Urothelium cell line (cell line): Measurements from ENCODE around the gene FGD2.

Experiments used
- DNase-seq: peaks from one replicate; pipeline ENCODE4 v3.0.0; 2011; ENCODE audit warnings: low spot score, mixed read lengths
- FAIRE-seq: peaks from 2 replicates; lab custom pipeline; 2011; peaks lifted over from hg19 to GRCh38; lab: Jason Lieb, UNC

Gene FGD2, protein sequence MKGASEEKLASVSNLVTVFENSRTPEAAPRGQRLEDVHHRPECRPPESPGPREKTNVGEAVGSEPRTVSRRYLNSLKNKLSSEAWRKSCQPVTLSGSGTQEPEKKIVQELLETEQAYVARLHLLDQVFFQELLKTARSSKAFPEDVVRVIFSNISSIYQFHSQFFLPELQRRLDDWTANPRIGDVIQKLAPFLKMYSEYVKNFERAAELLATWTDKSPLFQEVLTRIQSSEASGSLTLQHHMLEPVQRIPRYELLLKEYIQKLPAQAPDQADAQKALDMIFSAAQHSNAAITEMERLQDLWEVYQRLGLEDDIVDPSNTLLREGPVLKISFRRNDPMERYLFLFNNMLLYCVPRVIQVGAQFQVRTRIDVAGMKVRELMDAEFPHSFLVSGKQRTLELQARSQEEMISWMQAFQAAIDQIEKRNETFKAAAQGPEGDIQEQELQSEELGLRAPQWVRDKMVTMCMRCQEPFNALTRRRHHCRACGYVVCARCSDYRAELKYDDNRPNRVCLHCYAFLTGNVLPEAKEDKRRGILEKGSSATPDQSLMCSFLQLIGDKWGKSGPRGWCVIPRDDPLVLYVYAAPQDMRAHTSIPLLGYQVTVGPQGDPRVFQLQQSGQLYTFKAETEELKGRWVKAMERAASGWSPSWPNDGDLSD

DNA sequence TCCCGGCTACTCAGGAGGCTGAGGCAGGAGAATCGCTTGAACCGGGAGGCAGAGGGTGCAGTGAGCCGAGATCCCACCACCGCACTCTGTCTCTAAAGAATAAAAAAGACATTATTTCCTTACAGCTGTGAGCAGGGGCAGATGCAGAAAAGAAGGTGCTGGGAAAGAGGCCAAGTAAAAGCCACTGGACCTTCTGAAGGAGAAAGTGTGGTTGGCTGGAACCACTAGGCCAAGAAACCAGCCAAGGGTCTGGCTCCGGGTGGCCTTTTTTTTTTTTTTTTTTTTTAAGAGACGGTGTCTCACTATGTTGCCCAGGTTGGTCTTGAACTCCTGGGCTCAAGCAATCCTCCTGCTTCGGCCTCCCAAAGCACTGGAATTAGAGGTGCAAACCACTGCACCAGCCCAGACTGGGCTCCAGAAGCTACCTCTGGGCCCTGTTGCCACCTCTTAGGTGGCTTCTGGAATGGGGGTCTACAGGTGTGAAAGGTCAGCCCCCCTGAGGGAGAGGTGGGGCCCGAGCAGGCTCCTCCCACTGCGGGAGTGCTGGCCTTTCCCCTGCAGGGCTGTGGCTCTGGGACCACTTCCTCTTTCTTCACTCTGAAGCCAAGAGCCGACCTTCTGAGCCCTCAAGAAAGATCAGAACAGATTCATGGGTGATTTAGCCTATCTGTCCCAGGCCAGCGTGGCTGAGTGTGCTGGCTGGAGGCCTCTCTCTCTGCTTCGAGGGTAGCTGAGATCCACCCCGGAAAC is at the start of gene FGD2:
TSS of gene FGD2 (plus strand) at position 595 of the 750 bp plus-strand sequence. CDS start 163 bp downstream, outside the sequence.
- DNase-seq (no peak), FAIRE-seq (no peak)

DNA sequence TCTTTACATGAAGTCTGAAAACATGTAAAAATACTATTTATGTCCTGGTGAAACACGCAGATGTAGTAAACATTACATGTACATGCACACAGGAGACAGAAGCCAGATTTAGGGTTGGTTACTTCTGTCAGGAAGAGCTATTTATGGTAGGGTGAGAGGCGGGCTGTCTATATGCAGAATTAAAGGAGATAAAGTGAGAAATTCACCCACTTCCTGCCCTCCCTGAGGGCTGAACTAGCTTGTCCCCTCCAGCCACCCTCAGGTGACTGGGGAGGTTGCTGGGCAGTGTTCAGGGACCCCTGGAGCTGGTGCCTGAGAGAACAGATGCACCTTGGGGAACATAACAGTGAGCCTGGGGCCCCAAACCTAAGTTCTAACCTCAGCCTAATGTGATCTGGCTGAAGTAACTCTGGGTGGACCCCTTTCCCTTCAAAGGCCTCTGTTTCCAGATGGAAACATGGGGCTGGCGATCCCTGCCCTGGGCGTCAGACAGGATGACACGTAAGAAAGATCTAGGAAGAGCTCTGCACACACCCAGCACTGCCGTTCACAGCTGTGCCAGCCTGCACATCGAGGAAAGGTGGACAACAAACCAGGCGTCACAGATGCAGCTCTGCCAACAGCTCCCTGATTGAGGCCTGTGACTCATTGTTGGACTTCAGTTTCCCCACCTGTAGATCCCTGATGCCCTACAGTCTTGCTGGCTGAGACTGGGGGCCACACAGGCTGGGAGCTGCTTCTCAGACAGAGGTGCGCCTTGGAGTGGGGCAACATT is 49.6 kb upstream of the FGD2 start:
- no peak for FAIRE-seq
- DNase-seq = peak; percentile 48

DNA sequence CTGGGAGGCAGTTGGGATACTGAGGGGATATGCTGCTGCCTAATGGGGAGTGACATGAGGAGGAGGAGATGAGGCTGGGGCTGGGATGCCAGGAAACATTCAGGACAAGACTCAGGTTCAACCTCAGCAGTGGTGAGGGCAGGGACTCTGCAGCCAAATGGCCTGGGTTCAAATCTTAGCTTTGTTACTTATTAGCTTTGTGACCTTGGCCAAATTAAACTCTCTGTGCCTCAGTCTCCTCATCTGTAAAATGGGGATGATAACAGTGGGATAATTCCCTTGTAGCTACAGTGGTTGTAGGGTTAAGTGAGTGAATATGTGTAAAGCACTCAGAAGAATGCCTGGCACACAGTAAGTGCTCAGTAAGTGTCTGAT is 49.0 kb upstream of the FGD2 start:
- no peak for DNase-seq
- FAIRE-seq = no peak

DNA sequence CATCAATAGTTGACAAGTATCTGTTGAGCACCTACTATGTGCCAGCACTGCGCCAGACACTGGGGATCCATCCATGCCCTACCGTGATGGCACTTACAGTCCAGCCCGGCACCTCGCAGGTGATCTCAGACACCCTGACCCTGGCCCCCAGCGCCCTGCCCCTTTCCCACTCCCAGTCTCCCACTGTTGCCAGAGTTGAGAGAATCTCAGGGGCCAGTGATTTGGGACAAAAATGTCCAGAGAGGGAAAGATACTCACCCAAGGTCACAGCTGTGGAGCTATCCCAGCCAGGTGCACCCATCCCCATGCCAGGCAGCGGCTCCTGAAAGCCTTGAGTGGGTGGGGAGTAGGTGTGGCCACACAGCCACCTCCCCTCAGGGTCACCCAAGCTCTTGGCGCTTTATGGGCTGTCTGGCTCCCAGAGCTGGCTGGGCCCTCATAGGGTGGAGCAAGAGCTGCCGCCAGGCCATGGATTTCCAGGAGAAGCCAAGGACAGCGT is 47.6 kb upstream of the FGD2 start:
- FAIRE-seq (no peak), DNase-seq (no peak)

DNA sequence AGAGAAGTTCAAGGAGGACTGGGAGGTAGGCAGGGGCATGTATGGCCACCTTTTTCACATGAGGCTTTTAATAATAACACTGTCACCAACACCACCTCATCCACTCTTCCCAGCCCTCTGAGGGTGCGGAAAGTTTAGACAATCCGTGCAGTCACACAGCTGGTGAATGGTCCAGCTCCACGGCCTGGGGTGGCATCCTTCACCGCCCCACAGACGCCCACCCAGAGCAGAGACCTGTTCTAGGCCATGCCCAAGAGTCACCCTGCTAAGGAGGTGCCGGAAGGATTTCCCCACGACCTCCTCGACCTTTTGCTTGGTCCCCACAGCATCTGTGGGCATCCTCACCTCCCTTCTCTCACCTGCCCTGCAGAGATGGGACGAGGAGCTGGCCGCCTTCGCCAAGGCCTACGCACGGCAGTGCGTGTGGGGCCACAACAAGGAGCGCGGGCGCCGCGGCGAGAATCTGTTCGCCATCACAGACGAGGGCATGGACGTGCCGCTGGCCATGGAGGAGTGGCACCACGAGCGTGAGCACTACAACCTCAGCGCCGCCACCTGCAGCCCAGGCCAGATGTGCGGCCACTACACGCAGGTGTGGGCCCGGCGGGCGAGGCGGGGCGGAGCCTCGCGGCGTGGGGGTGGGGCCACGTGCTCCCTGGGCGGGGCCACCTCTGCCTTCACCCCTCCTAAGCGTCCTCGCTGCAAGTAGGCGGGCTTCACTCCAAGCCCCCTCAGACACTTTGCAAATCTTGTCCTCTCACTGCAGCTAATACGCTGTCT is 46.5 kb upstream of the FGD2 start:
- DNase-seq (no peak), FAIRE-seq (no peak)

DNA sequence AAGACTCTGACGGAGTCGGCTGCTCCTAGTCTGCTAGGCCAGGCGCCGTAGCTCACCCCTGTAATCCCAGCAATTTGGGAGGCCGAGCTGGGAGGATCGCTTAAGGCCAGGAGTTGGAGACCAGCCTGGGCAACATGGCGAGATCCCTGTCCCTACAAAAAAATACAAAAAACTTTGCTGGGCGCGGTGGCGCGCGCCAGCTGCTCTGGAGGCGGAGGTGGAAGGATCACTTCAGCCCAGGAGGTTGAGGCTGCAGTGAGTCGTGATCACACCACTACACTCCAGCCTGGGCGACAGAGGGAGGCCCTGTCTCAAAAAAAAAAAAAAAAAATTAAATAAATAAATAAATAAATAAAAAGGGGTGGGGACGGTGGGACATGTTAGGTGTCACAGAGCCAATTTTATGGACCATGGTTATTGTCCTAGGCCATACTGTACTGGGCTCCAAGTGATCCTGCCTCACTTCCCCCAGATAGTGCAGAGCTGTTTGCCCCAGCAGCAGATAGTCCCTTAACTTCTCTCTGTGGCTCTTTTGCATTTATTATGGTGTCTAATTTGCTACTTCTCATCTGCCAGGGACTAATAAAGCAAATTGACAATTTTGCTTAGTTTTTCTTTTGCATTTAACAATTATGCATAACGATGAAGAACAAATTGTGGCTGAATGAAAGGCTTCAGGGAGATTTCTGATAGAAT is 45.8 kb upstream of the FGD2 start:
- FAIRE-seq (no peak), DNase-seq (no peak)

DNA sequence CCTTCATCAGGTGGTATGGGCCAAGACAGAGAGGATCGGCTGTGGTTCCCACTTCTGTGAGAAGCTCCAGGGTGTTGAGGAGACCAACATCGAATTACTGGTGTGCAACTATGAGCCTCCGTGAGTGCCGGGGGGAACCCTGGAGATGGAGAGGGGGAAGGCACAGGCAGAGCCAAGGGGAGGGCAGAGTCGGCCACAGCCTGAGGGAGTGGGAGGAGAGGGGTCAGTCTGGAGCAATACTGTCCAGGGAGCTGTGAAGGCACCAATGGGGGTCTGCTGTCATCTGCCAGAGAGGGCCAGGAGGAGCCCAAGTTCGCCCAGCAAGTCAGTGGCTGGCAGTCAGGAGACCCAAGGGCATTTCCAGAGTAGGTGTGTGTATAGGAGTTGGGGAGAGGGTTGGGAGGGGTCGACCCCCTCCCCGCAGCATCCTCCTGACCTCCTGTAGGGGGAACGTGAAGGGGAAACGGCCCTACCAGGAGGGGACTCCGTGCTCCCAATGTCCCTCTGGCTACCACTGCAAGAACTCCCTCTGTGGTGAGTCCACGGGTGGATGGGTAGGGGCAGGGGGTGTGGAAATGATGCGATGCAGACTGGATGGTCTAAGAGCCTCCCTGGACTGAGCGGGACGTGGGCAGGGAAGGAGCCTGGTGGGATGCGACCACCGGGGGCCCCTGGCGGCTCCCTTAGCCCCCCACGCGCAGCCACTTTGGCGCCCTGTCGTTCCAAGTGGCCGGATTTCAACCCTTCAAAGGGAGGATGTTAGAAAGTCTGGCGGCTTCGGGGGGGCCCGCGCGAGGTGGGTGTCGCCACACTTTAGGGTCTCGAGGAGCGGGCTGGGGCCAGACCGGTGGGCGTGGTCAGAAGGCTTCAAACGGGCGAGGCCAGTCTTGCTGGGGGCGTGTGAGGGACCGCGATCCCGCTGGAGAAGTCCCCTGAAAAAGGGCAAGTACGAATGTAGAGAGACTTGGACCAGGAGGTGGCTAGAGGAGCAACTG is 43.7 kb upstream of the FGD2 start:
- DNase-seq = no peak
- FAIRE-seq = no peak

DNA sequence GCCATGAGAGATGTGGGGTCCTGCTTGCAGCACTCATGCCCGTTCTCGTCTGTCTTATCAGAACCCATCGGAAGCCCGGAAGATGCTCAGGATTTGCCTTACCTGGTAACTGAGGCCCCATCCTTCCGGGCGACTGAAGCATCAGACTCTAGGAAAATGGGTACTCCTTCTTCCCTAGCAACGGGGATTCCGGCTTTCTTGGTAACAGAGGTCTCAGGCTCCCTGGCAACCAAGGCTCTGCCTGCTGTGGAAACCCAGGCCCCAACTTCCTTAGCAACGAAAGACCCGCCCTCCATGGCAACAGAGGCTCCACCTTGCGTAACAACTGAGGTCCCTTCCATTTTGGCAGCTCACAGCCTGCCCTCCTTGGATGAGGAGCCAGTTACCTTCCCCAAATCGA is 42.6 kb upstream of the FGD2 start:
- DNase-seq = no peak
- FAIRE-seq = no peak

DNA sequence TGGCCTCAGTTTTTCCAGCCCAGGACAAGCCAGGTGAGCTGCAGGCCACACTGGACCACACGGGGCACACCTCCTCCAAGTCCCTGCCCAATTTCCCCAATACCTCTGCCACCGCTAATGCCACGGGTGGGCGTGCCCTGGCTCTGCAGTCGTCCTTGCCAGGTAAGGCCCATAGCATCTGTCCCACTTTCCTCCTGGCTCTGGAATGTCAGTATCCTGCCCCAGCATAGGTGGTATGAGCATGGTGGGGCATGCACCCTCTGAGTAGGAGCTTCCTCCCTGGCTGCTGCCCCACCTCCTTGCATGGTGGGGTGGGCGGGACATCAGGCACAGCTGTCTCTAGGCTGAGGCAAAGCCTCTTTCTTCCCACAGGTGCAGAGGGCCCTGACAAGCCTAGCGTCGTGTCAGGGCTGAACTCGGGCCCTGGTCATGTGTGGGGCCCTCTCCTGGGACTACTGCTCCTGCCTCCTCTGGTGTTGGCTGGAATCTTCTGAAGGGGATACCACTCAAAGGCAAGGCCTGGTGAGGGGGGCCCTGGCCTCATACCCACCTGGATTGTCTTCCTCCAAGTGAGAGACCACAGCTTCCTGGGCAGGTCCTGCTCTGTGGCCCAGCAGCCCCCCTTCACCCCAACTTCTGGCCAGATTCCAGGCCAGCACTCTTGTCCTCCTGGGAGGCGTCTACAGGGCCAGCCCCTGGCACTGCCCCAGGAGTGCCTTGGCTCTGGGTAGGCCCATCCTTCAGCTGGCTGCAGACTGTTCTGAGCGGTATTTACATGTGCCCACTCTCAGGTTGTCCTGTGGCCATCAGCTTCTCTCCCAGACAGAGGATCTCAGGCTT is 41.8 kb upstream of the FGD2 start:
- FAIRE-seq = no peak
- DNase-seq = peak; percentile 53

DNA sequence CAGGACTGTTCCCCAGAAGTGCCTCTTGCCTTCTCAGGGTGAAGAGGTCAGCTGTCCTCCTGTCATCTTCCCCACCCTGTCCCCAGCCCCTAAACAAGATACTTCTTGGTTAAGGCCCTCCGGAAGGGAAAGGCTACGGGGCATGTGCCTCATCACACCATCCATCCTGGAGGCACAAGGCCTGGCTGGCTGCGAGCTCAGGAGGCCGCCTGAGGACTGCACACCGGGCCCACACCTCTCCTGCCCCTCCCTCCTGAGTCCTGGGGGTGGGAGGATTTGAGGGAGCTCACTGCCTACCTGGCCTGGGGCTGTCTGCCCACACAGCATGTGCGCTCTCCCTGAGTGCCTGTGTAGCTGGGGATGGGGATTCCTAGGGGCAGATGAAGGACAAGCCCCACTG is 41.1 kb upstream of the FGD2 start:
- no peak for FAIRE-seq
- DNase-seq = no peak

DNA sequence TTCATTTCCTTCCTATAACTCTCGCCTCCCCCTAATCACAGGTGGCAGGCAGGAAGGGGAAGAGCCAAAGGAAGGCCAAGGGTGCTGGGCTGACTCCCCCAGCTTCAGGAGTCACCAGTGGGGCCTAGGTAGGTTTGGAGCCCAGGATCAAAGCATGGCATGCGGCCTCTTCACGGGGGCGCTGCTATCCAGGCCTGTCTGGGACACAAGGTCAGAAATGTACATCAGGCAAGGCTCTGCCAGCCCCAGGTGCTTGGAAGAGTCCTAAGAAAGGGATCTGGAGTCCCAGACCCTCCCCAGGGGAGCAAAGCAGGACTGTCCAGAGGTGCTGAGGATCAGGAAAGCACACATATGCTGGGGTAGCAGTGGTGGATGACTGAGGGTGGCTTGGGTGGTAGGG is 40.5 kb upstream of the FGD2 start:
- FAIRE-seq (no peak), DNase-seq (no peak)

DNA sequence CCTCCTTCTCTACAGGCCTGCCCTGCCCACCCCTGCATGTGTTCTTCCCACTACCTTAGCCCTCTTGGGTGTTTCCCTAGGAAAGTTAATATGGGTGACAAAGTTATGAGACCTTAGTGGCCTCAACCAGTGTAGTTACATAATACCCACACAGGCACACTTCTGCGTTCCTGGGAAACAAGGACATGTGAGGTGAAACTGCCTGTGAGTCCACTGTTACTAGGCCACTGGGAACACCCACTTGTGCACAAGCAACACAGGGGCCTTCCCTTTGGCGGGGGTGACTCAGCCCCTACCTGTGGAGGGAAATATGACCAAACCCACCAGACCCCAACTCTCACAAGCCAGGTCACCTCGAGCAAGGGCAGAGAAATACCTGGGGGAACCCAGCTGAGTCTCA is 38.2 kb upstream of the FGD2 start:
- FAIRE-seq (no peak), DNase-seq (no peak)

DNA sequence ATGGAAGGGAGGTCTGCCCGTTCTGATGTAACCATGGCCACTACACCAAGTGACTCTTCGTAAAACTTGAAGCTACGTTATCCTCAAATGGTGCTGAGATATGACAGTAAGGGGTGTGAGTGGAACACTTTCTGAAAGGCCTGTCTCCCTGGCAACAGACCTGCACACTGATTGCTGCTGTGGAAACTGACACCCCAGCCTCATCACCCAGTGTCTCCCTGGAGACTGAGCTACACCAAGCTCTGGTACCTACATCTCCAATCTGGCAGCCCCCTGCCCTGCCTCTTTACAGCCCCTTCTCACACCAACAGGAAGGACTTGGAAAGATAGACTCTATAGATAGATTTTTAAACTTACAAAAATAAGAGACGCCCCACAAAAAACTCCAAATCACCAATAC is 37.7 kb upstream of the FGD2 start:
- no peak for DNase-seq
- FAIRE-seq = no peak

DNA sequence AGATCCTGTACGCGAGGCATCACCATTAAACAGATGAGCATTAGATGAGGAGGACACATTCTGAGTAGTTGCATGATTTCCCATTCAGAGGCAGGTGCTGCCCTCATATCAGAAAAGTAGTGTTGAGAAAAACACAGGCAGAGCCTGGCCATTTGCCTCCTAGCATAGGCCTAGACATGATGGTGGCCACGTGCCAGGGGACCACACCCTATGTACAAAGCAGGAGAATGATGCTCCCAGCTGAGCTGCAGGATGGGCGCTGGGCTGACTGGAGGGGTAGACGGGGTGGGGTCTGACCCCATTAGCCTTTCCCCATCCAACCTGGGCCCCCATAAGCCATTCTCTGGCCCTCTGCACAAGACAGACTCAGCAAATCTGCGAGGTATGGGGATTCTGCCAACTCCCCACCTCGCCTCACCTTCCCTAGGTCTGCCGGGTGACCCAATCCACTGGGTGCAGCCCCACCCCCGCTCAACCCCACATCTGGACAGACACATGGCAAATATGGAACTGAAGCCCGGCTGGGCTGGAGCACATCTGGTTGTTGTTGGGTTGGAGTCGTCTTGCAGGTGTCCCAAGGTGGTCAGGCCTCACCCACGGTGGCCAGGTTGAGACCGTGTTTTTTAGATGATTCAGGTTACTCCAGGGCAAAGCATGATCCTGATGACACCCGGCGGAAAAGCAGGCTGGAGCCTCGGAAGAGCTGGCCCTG is 37.0 kb upstream of the FGD2 start:
- FAIRE-seq = no peak
- DNase-seq = no peak

DNA sequence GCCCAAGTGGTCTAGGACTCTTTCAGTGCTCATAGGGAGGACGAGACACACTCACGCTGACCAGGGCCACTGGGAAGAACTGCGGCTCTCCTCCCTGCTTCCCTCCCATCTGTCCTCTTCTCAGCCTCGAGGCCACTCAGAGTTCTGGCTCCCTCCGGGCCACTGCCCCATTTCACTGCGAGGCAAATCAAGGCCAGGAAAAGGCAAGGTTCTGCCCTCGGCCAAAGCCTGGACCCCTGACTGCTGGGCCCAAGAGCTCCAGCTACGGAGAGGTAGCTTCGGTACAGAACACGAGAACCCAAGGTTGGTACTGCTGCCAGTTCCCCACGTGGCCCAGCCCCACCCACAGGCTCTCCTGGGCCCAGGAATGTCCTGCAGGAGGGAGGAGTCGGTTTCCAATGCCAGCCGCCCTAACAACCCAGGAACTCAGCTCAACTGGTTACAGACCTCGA is 36.2 kb upstream of the FGD2 start:
- FAIRE-seq = no peak
- no peak for DNase-seq

DNA sequence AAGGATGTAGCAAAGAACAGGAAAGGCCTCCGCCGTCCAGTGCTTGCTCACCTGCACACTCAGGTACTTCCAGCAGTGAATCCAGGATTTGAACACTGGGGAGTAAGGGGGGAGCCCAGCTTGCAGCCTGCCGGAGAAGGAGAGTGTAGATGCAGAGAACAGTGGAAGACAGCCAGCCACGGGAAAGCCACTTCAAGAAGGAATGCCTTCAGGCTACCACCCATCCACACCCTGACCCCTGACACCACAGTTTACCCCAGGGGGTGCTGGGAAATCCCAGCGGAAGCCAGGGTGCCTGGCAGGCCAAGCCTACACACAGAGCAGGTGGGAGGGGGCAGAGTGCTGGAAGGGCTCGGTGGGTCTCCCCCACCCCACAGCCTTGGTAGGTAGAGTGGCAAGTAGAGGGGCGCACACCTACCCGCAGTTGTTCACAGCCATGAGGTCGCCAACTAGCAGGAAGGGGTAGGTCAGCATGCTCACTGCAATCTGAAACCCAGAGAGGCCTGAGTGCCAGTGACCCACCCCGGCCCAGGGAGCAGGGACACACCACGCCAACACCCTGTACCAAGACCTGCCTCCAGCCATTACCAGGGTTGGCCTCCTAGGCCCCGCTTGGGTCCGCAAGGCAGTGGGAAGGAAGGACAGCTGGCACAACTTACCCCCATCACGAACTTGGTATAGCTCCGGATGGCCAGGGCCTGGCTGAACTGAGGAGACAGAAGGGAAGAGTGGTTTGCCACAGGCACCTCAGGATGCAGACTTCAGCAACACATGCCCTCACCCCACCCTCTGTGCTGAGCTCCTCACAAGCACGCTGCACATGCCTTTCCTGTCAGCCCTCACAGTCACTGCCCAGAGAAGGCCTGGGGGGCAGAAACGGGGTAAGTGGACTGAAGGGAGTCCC is 35.2 kb upstream of the FGD2 start:
- FAIRE-seq (no peak), DNase-seq (no peak)
